HFFc6 (cell line): ENCODE measurements around the gene IL20RB. TPM values are rescaled to one million over a fixed set of nuclear protein-coding genes. Genes with fewer than 3 reads are reported as not detected.
A peak's percentile ranks its signal among the peaks of the same experiment; 100 is the strongest.
"Not testable (repeated sequence)": the region's sequence is repeated elsewhere in the genome, so short reads cannot be mapped to it uniquely, and the experiment has no call there.

Source experiments
- DNase-seq: peaks from one replicate; pipeline ENCODE4 v3.0.0-alpha.2; 2018
- H3K27ac Mint-ChIP-seq: 2 replicates; pipeline ENCODE4 v1.8.0; 2020; ENCODE audit warnings: mild to moderate bottlenecking, mixed read lengths
- H3K27me3 Mint-ChIP-seq: 2 replicates; pipeline ENCODE4 v1.8.0; 2021; ENCODE audit warnings: mild to moderate bottlenecking, moderate library complexity, mixed read lengths; ENCODE audit not compliant: insufficient read depth
- H3K36me3 Mint-ChIP-seq: 2 replicates; pipeline ENCODE4 v1.8.0; 2021; ENCODE audit warnings: low read depth, mixed read lengths
- H3K4me1 Mint-ChIP-seq: 2 replicates; pipeline ENCODE4 v1.8.0; 2020; ENCODE audit warnings: low read depth, mixed read lengths
- H3K4me3 Mint-ChIP-seq: 2 replicates; pipeline ENCODE4 v1.8.0; 2020; ENCODE audit warnings: mild to moderate bottlenecking, moderate library complexity, mixed read lengths
- H3K9me3 Mint-ChIP-seq: 2 replicates; pipeline ENCODE4 v1.8.0; 2020; ENCODE audit warnings: mild to moderate bottlenecking, mixed read lengths
- total RNA-seq, 6 experiments: library from RNA; stranded (reverse); fragmentation: NEBNext Ultra II Directional; extraction: Animal tissue kit (Norgen Biotek cat#: 25700); gene quantifications; 2 replicates in 1 of 6; 3 replicates in 5 of 6; pipeline ENCODE4 v1.2.3, GENCODE V29; 2021
- TF ChIP-seq, protein P1 (sequence below): fragments of 200-600 bp; sonication (generic); IDR thresholded peaks from 2 replicates; pipeline ENCODE4 v1.5.0; 2021; ENCODE audit warnings: antibody characterized with exemption, mild to moderate bottlenecking

IL20RB gene
- total RNA-seq, 6 experiments from 2014 or later: 0.51 to 1.5 (median 0.82) TPM

GRCh38 chr3:137011153-137011552 lies 53.4 kb downstream of the IL20RB start:
- Mint-ChIP-seq H3K9me3 (no peaks in the 10 kb centered on the region), H3K27ac (no peak overlapping the region)
- TF ChIP-seq, protein P1, sequence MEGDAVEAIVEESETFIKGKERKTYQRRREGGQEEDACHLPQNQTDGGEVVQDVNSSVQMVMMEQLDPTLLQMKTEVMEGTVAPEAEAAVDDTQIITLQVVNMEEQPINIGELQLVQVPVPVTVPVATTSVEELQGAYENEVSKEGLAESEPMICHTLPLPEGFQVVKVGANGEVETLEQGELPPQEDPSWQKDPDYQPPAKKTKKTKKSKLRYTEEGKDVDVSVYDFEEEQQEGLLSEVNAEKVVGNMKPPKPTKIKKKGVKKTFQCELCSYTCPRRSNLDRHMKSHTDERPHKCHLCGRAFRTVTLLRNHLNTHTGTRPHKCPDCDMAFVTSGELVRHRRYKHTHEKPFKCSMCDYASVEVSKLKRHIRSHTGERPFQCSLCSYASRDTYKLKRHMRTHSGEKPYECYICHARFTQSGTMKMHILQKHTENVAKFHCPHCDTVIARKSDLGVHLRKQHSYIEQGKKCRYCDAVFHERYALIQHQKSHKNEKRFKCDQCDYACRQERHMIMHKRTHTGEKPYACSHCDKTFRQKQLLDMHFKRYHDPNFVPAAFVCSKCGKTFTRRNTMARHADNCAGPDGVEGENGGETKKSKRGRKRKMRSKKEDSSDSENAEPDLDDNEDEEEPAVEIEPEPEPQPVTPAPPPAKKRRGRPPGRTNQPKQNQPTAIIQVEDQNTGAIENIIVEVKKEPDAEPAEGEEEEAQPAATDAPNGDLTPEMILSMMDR: no peak

GRCh38 chr3:137012097-137012501 lies 54.3 kb downstream of the IL20RB start:
- Mint-ChIP-seq H3K9me3 (no peaks in the 10 kb centered on the region), H3K27ac (peak overlapping the region; percentile 37), H3K4me1 (peaks cover 34% of the 10 kb centered on the region), H3K27me3 (no peaks in the 10 kb centered on the region; the same call in 1 of the 2 replicates), H3K36me3 (no peaks in the 10 kb centered on the region), H3K4me3 (no peak overlapping the region)
- DNase-seq: peak; percentile 33
- TF ChIP-seq, protein P1: no peak

More at GRCh38 chr3:137011153-137011552, 53.4 kb downstream of the IL20RB start:
- Mint-ChIP-seq H3K4me1 (peaks cover 34% of the 10 kb centered on the region), H3K36me3 (no peaks in the 10 kb centered on the region), H3K27me3 (no peaks in the 10 kb centered on the region; the same call in 1 of the 2 replicates), H3K4me3 (no peak overlapping the region)
- no peak for DNase-seq

- H3K4me1 Mint-ChIP-seq: peaks cover 34% of the 10 kb centered on the region
- no peaks in the 10 kb centered on the region for H3K36me3 Mint-ChIP-seq
- peak overlapping the region; percentile 70 for H3K27ac Mint-ChIP-seq
- TF ChIP-seq, protein P1: peak; percentile 99
- no peaks in the 10 kb centered on the region for H3K9me3 Mint-ChIP-seq
- no peaks in the 10 kb centered on the region for H3K27me3 Mint-ChIP-seq
- H3K4me3 Mint-ChIP-seq: peak overlapping the region; percentile 88
- DNase-seq: peak; percentile 79
Measured at GRCh38 chr3:137013951-137014688, 56.3 kb downstream of the IL20RB start.

DNA sequence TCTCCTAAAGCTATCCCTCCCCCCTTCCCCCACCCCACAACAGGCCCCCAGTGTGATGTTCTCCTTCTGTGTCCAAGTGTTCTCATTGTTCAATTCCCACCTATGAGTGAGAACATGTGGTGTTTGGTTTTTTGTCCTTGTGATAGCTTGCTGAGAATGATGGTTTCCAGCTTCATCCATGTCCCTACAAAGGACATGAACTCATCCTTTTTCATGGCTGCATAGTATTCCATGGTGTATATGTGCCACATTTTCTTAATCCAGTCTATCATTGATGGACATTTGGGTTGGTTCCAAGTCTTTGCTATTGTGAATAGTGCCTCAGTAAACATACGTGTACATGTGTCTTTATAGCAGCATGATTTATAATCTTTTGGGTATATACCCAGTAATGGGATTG lies 59.5 kb downstream of the IL20RB start:
- not testable (repeated sequence) for H3K27ac Mint-ChIP-seq, H3K36me3 Mint-ChIP-seq, DNase-seq, H3K9me3 Mint-ChIP-seq, H3K4me3 Mint-ChIP-seq, H3K27me3 Mint-ChIP-seq
- peaks cover 25% of the 10 kb centered on the region for H3K4me1 Mint-ChIP-seq

GRCh38 chr3:137020315-137020714 lies 62.5 kb downstream of the IL20RB start:
- DNase-seq: no peak
- no peaks in the 10 kb centered on the region for H3K4me1 Mint-ChIP-seq
- H3K36me3 Mint-ChIP-seq: no peaks in the 10 kb centered on the region
- no peak overlapping the region for H3K27ac Mint-ChIP-seq
- TF ChIP-seq, protein P1: no peak
- H3K9me3 Mint-ChIP-seq: no peaks in the 10 kb centered on the region
- no peak overlapping the region for H3K4me3 Mint-ChIP-seq
- H3K27me3 Mint-ChIP-seq: peaks cover 5% of the 10 kb centered on the region; the same call in 1 of the 2 replicates

DNA sequence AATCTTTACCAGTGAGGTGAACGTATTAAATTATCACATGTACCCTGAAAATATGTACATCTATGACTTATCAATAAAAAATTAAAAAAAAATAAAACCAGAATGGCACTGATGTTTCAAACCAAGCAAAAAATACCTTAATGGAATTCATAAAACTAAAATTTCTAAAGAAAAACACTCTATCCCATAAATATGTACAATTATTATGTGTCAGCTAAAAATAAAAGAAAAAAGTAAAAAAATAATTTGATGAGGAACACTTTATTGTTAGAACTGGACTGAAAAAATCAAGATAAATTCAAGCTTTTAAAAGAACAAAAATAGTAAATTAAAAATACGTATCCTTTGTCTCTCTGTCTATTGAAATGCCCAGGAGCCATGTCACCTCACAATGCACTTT lies 63.1 kb downstream of the IL20RB start:
- TF ChIP-seq, protein P1: no peak
- no peak for DNase-seq
- H3K36me3 Mint-ChIP-seq: no peaks in the 10 kb centered on the region
- peaks cover 7% of the 10 kb centered on the region; the same call in 1 of the 2 replicates for H3K27me3 Mint-ChIP-seq
- no peak overlapping the region for H3K27ac Mint-ChIP-seq
- no peaks in the 10 kb centered on the region for H3K4me1 Mint-ChIP-seq
- H3K4me3 Mint-ChIP-seq: no peak overlapping the region
- H3K9me3 Mint-ChIP-seq: no peaks in the 10 kb centered on the region
